Activated B cell treated with CpG ODN at 0.5 μM for 24 hours (primary cell): ENCODE results near the gene ZNF248. TPM values are rescaled to one million over a fixed set of nuclear protein-coding genes. Genes with fewer than 3 reads are reported as not detected.

Experiments
- ATAC-seq: fragments of 200-7000 bp; cut with Tn5 transposase; one replicate; pipeline ENCODE4 v1.10.0; 2021; ENCODE audit warnings: low read depth, mild to moderate bottlenecking, moderate library complexity
- CTCF ChIA-PET: fragments of 350-600 bp; sonication (Branson Sonifier 250); formaldehyde crosslinking; loops from one replicate; lab custom pipeline; 2021; ENCODE audit warnings: antibody characterized with exemption; lab: Charles Lee
- POLR2A ChIA-PET: fragments of 350-600 bp; sonication (Branson Sonifier 250); formaldehyde crosslinking; loops from one replicate; lab custom pipeline; 2021; ENCODE audit warnings: antibody characterized with exemption; lab: Charles Lee
- DNase-seq: peaks from one replicate; pipeline ENCODE4 v3.0.0; 2022
- H3K27ac Mint-ChIP-seq: one replicate; pipeline ENCODE4 v1.8.0; 2020; ENCODE audit warnings: mixed read lengths
- H3K27me3 Mint-ChIP-seq: one replicate; pipeline ENCODE4 v1.8.0; 2021; ENCODE audit warnings: mixed read lengths
- H3K36me3 Mint-ChIP-seq: one replicate; pipeline ENCODE4 v1.8.0; 2021; ENCODE audit warnings: low read depth, mixed read lengths
- H3K4me1 Mint-ChIP-seq: one replicate; pipeline ENCODE4 v1.8.0; 2021; ENCODE audit warnings: mixed read lengths
- H3K4me3 Mint-ChIP-seq: one replicate; pipeline ENCODE4 v1.8.0; 2020; ENCODE audit warnings: mild to moderate bottlenecking, mixed read lengths
- H3K9me3 Mint-ChIP-seq: one replicate; pipeline ENCODE4 v1.8.0; 2020; ENCODE audit warnings: mixed read lengths
- intact Hi-C: fragments of 100-400 bp; cut with micrococcal nuclease; formaldehyde crosslinking; loops from one replicate; pipeline ENCODE4 v1.15.1; 2024
- total RNA-seq: library from RNA; stranded (reverse); gene quantifications from 2 replicates; pipeline ENCODE4 v1.2.3, GENCODE V29; 2022
- TF ChIP-seq, protein P1 (sequence below): fragments of 200-600 bp; IDR thresholded peaks from one replicate; pipeline ENCODE4 v1.8.0; 2022; ENCODE audit warnings: antibody characterized with exemption, mild to moderate bottlenecking

ZNF248 gene
- total RNA-seq, 1 donor from 2014 or later, result 12.1 TPM

DNA sequence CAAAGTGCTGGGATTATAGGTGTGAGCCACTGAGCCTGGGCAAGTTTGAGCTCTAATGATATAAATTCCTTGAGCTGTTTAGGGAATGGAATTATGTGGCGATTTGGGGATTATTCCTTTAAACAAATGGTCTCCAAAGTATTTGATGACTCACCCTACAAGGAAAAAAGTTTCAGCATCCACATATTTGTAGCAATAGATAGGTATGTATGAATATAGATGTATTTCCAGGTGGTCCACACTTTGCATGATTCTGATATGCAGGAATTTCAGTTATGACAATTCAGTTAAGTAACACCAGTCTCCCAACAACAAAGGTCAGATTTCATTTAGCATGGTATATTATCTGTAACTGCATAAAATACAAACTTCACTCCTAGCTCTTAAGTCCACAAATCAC is 92.2 kb downstream of the ZNF248 start:
- DNase-seq (no peak), ATAC-seq (no peak)
- Mint-ChIP-seq H3K4me3 (no peak overlapping the region), H3K4me1 (no peaks in the 10 kb centered on the region), H3K36me3 (peaks cover 9% of the 10 kb centered on the region), H3K27me3 (no peaks in the 10 kb centered on the region), H3K9me3 (peaks cover 34% of the 10 kb centered on the region), H3K27ac (no peak overlapping the region)
- ChIA-PET CTCF (no interaction called here), POLR2A (no interaction called here)
- TF ChIP-seq, protein P1, sequence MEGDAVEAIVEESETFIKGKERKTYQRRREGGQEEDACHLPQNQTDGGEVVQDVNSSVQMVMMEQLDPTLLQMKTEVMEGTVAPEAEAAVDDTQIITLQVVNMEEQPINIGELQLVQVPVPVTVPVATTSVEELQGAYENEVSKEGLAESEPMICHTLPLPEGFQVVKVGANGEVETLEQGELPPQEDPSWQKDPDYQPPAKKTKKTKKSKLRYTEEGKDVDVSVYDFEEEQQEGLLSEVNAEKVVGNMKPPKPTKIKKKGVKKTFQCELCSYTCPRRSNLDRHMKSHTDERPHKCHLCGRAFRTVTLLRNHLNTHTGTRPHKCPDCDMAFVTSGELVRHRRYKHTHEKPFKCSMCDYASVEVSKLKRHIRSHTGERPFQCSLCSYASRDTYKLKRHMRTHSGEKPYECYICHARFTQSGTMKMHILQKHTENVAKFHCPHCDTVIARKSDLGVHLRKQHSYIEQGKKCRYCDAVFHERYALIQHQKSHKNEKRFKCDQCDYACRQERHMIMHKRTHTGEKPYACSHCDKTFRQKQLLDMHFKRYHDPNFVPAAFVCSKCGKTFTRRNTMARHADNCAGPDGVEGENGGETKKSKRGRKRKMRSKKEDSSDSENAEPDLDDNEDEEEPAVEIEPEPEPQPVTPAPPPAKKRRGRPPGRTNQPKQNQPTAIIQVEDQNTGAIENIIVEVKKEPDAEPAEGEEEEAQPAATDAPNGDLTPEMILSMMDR, result no peak
- intact Hi-C loops, result no loop called here

DNA sequence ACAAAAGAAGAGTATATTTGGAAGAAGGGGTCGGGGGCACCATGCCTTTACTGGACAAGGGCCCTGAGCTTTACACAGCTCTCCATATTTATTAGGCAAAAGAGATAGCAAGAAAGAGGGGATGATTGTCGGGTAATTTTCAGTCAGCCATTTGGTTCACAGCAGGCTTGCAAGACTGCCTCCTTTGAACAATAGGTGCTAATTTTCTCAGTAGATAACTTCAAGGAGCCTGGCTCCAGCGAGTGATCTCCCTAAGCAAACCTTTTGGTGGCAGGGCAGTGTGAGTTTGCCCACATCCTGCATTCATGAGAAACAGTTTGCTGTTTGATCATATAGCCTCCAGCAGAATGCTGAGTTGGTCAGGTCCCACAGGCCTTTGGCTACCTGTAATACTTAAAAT is 94.3 kb downstream of the ZNF248 start:
- ATAC-seq, result no peak
- peaks cover 29% of the 10 kb centered on the region for H3K9me3 Mint-ChIP-seq
- no peaks in the 10 kb centered on the region for H3K27me3 Mint-ChIP-seq

DNA sequence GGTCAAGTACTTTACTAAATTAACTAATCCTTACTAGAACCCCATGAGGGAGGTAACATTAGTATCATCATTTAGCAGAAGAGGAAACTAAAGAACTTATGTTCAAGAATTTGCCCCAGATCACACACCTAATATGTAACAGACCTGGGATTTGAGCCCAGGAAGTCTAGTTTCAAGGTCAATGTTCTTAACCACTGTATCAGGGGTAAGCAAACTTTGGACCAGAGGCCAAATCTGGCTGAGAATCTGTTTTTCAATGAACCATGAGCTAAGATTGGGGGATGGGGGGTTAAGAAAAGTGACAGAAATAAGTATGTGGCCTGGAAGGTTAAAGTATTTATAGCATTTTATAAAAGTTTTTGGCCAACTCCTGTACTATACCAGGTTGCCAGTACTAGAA is 95.1 kb downstream of the ZNF248 start:
- Mint-ChIP-seq H3K4me1 (no peaks in the 10 kb centered on the region), H3K9me3 (peaks cover 28% of the 10 kb centered on the region), H3K4me3 (no peak overlapping the region), H3K27ac (no peak overlapping the region), H3K36me3 (peaks cover 5% of the 10 kb centered on the region), H3K27me3 (no peaks in the 10 kb centered on the region)
- intact Hi-C loops, result no loop called here
- ATAC-seq (no peak), DNase-seq (no peak)
- ChIA-PET CTCF (no interaction called here), POLR2A (no interaction called here)
- TF ChIP-seq, protein P1, result no peak

More for the DNA sequence above, 94.3 kb downstream of the ZNF248 start:
- Mint-ChIP-seq H3K36me3 (peaks cover 5% of the 10 kb centered on the region), H3K4me1 (no peaks in the 10 kb centered on the region), H3K27ac (no peak overlapping the region), H3K4me3 (no peak overlapping the region)
- no peak for DNase-seq
- TF ChIP-seq, protein P1, result no peak
- intact Hi-C loops, result no loop called here
- ChIA-PET CTCF (no interaction called here), POLR2A (no interaction called here)

DNA sequence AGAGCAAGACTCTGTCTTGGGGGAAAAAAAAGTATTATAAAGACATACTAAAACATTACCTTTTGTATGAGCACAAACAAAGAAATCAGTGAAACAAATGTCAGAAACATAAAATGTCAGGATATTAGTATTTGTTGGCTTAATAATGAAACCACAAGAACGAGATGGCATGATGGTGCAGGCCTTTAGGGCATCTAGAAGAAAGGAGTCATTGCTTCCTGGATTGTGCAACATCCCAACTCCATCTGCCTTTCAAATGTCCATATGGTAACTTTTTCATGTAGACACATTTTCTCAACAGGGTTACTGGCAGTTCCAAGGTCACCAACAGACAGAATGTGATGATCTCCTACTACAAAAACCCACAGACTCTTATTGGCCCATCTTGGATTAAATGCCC is 96.6 kb downstream of the ZNF248 start:
- ChIA-PET CTCF (no interaction called here), POLR2A (no interaction called here)
- ATAC-seq (no peak), DNase-seq (no peak)
- Mint-ChIP-seq H3K27me3 (no peaks in the 10 kb centered on the region), H3K27ac (no peak overlapping the region), H3K4me1 (no peaks in the 10 kb centered on the region), H3K36me3 (peaks cover 5% of the 10 kb centered on the region), H3K4me3 (no peak overlapping the region), H3K9me3 (peaks cover 28% of the 10 kb centered on the region)
- intact Hi-C loops, result no loop called here
- TF ChIP-seq, protein P1, result no peak

DNA sequence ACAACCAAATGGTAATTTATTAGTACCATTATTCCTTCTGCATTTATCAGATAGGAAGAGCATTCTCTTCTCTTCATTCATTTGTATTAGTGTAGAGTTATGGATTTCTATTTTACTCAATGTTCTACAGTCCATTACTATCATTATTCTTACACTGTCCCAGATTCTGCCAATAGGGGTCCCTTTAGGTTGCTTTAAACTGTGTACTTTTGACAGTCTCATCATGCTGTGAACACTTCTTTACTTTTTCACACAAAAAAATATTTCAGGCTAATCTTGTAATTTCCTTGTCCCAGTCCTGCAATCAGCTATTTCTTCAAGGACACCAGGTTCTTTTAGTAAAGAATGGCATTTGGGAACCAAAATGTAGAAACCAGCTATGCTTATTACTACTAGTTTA is 99.3 kb downstream of the ZNF248 start:
- no peak overlapping the region for H3K27ac Mint-ChIP-seq
- DNase-seq (no peak), ATAC-seq (no peak)
- intact Hi-C loops, result no loop called here
- peaks cover 10% of the 10 kb centered on the region for H3K9me3 Mint-ChIP-seq
- H3K4me1 Mint-ChIP-seq, result no peaks in the 10 kb centered on the region
- peaks cover 2% of the 10 kb centered on the region for H3K36me3 Mint-ChIP-seq
- TF ChIP-seq, protein P1, result no peak
- POLR2A ChIA-PET, result no interaction called here
- H3K27me3 Mint-ChIP-seq, result no peaks in the 10 kb centered on the region
- H3K4me3 Mint-ChIP-seq, result no peak overlapping the region
- CTCF ChIA-PET, result interaction anchor here (0.7 kb wide), 1 partner anchor 47 kb away, joined by 3 read pairs; no protein-coding TSS in a partner anchor
